H1 (cell line): ENCODE data around the gene OSGEP. TPM values are rescaled to one million over a fixed set of nuclear protein-coding genes. Genes with fewer than 3 reads are reported as not detected.

ENCODE experiments used
- ASH2L ChIP-seq: fragments of 200-600, 300-600 bp; sonication (generic); IDR thresholded peaks from one replicate; pipeline ENCODE4 v1.7.1; 2017; ENCODE audit warnings: low read length
- BACH1 ChIP-seq: IDR thresholded peaks from 2 replicates; pipeline ENCODE4 v1.6.1; 2012; ENCODE audit warnings: low read length, improper control_type of control experiment
- CHD2 ChIP-seq: IDR thresholded peaks from 2 replicates; pipeline ENCODE4 v1.6.1; 2012; ENCODE audit warnings: low read length, improper control_type of control experiment
- EZH2 ChIP-seq: fragments of 200-600 bp; sonication (generic); IDR thresholded peaks from 2 replicates; pipeline ENCODE4 v1.7.1; 2012; ENCODE audit warnings: low read depth, mild to moderate bottlenecking, moderate library complexity, low read length, inconsistent platforms; ENCODE audit not compliant: severe bottlenecking
- GABPA ChIP-seq: IDR thresholded peaks from 2 replicates; pipeline ENCODE4 v1.6.1; 2011; ENCODE audit warnings: mild to moderate bottlenecking, low read length, moderate library complexity, borderline replicate concordance; ENCODE audit not compliant: insufficient read depth
- GTF2F1 ChIP-seq: IDR thresholded peaks from 2 replicates; pipeline ENCODE4 v1.6.1; 2012; ENCODE audit warnings: low read depth, low read length, improper control_type of control experiment, borderline replicate concordance
- HDAC2 ChIP-seq, 2 experiments: fragments of 300-600 bp in 1 of 2; sonication (generic) in 1 of 2; IDR thresholded peaks; 2 replicates each; pipeline ENCODE4 v1.6.1; 2011 to 2012; ENCODE audit warnings: low read depth in 2 of 2, low read length in 2 of 2, mild to moderate bottlenecking in 2 of 2, moderate library complexity in 2 of 2, borderline replicate concordance in 1 of 2, inconsistent platforms in 1 of 2
- JUN ChIP-seq: IDR thresholded peaks from 2 replicates; pipeline ENCODE4 v1.6.1; 2011; ENCODE audit warnings: low read depth, mild to moderate bottlenecking, improper control_type of control experiment, low read length
- KDM1A ChIP-seq: fragments of 200-600, 300-600 bp; sonication (generic); IDR thresholded peaks from 2 replicates; pipeline ENCODE4 v1.7.1; 2016; ENCODE audit warnings: mild to moderate bottlenecking, low read length, borderline replicate concordance
- KDM4A ChIP-seq: IDR thresholded peaks from one replicate; pipeline ENCODE4 v1.7.1; 2012; ENCODE audit warnings: low read depth, mild to moderate bottlenecking, moderate library complexity, low read length, inconsistent platforms; ENCODE audit not compliant: severe bottlenecking
- KDM5A ChIP-seq: fragments of 200-600 bp; IDR thresholded peaks from 2 replicates; pipeline ENCODE4 v1.7.1; 2012; ENCODE audit warnings: mild to moderate bottlenecking, low read length, inconsistent platforms, mixed read lengths
- MAFK ChIP-seq: IDR thresholded peaks from 2 replicates; pipeline ENCODE4 v1.6.1; 2012; ENCODE audit warnings: low read depth, mild to moderate bottlenecking, improper control_type of control experiment, low read length
- NANOG ChIP-seq: IDR thresholded peaks from 2 replicates; pipeline ENCODE4 v1.6.1; 2011; ENCODE audit warnings: low read length, low read depth, mild to moderate bottlenecking, inconsistent platforms; ENCODE audit not compliant: insufficient read depth, poor library complexity, severe bottlenecking
- NRF1 ChIP-seq: IDR thresholded peaks from 2 replicates; pipeline ENCODE4 v1.6.1; 2011; ENCODE audit warnings: mild to moderate bottlenecking, low read depth, low read length, improper control_type of control experiment
- POLR2A ChIP-seq, 2 experiments: IDR thresholded peaks; 1 replicate in 1 of 2; 2 replicates in 1 of 2; pipeline ENCODE4 v1.6.1; 2011; ENCODE audit warnings: low read depth in 2 of 2, low read length in 2 of 2, mild to moderate bottlenecking in 2 of 2; ENCODE audit errors: control extremely low read depth in 1 of 2
- POLR2AphosphoS5 ChIP-seq: IDR thresholded peaks from 2 replicates; pipeline ENCODE4 v1.6.1; 2011; ENCODE audit warnings: low read depth, low read length
- POU5F1 ChIP-seq: IDR thresholded peaks from 2 replicates; pipeline ENCODE4 v1.6.1; 2011; ENCODE audit warnings: low read depth, mild to moderate bottlenecking, low read length, moderate library complexity
- RAD21 ChIP-seq, 2 experiments: IDR thresholded peaks in 1 of 2; conservative IDR thresholded peaks in 1 of 2; 2 replicates each; pipeline ENCODE4 v1.6.1; 2011; ENCODE audit warnings: low read depth in 2 of 2, low read length in 2 of 2, improper control_type of control experiment in 1 of 2, inconsistent platforms in 1 of 2, mild to moderate bottlenecking in 1 of 2, moderate library complexity in 1 of 2
- RBBP5 ChIP-seq: IDR thresholded peaks from 2 replicates; pipeline ENCODE4 v1.7.1; 2012; ENCODE audit warnings: low read depth, mild to moderate bottlenecking, inconsistent platforms, low read length, moderate library complexity, borderline replicate concordance
- SIX5 ChIP-seq: IDR thresholded peaks from 2 replicates; pipeline ENCODE4 v1.6.1; 2011; ENCODE audit warnings: mild to moderate bottlenecking, low read depth, low read length
- SRF ChIP-seq: IDR thresholded peaks from 2 replicates; pipeline ENCODE4 v1.6.1; 2011; ENCODE audit warnings: mild to moderate bottlenecking, low read depth, low read length, moderate library complexity
- SUZ12 ChIP-seq: fragments of 200-600 bp; sonication (generic); IDR thresholded peaks from 2 replicates; pipeline ENCODE4 v1.6.1; 2012; ENCODE audit warnings: mild to moderate bottlenecking, inconsistent platforms, low read length, moderate library complexity, mixed read lengths
- TAF7 ChIP-seq: optimal IDR thresholded peaks from 2 replicates; pipeline ENCODE3; 2011; ENCODE audit warnings: low read depth, mild to moderate bottlenecking, inconsistent platforms, low read length, moderate library complexity, borderline replicate concordance
- ZNF274 ChIP-seq: IDR thresholded peaks from 2 replicates; pipeline ENCODE4 v1.7.0; 2012; ENCODE audit warnings: low read length, borderline replicate concordance; ENCODE audit errors: extremely low read depth
- polyA plus RNA-seq, 7 experiments: library from polyadenylated mRNA; depleted of rRNA in 3 of 7; stranded (reverse) in 5 of 7; unstranded in 2 of 7; fragments of >200 nt in 5 of 7; fragments of 200-250 nt in 2 of 7; gene quantifications; 1 replicate in 5 of 7; 2 replicates in 1 of 7; 4 replicates in 1 of 7; pipeline versions ENCODE4 v1.2.1 to v1.2.3, GENCODE V29; 2011 to 2013; ENCODE audit warnings: missing spikeins in 2 of 7, mixed read lengths in 2 of 7
- total RNA-seq: library from RNA; stranded (reverse); fragmentation: NEBNext Ultra II Directional; extraction: Animal tissue kit (Norgen Biotek cat#: 25700); gene quantifications from 2 replicates; pipeline ENCODE4 v1.2.1, GENCODE V29; 2021

Gene OSGEP
- total and polyA plus RNA-seq, 2 of the 8 experiments (the other 6 are each of a cell fraction or from before 2014, with no cell fraction given) = 34.4 to 78.6 TPM

DNA sequence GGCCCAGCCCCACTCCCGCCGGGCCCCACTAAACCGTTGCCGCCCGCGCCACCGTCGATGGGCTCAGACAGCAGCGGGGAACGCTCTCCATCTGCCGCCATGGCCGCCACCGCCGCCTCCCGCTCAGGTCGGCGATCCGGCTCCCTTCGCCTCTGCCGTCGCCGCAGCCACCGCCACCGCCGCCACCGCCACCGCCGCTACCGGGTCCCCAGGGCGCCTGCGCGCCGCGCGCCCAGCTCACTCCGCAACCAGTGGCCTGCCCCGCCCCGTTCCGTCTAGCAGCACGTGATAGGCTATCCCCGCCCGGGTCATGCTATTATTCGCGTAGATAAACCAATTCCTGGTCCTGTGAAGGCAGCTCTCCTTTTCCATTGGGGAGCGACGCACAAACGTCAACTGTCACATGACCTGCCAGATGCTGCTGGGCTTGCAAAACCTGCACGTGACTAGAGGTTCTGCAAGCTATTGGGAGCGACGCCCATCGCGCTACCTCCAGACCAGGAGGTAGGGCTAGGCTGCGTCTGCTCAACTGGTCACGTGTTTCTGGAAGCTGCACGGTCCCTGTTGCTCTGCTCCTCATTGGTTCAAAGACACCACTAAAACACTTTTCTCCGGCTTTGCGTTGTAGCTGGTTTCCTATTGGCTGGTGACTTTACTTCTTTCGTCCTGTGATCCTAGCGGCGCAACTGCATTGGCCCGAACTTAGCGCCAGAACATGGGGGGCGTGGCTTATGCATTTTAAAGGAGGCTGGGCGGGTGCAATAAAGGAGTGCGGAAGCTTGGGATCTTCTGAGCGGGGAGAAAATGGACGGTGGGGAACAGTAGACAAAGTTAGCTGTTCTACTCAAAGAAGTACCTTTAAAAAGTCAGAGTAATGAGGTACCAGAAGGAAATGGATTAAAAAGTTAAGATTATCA lies 6.9 kb upstream of the OSGEP start, which contains the start of gene PIP4P1 (continued):
- peak; percentile 81 for TF ChIP-seq ASH2L
- peak; percentile 68 for TF ChIP-seq POLR2AphosphoS5
- no peak for TF ChIP-seq POU5F1
- peak; percentile 65; the same call in 1 of the 2 replicates for TF ChIP-seq MAFK
- TF ChIP-seq SIX5 = no peak
- TF ChIP-seq KDM4A = no peak
- TF ChIP-seq EZH2 = no peak
- TF ChIP-seq TAF7 = peak; percentile 69
- TF ChIP-seq BACH1 = no peak
- peak; percentile 55 for TF ChIP-seq NRF1
- no peak for TF ChIP-seq GABPA
- peak; percentile 72 for TF ChIP-seq CHD2
- no peak for TF ChIP-seq KDM1A
- no peak for TF ChIP-seq RAD21 (IDR thresholded peaks at IDR 0.05 in 1 of 2, conservative IDR thresholded peaks at IDR 0.05 in 1 of 2; ENCODE audit: low read depth in 2 of 2, low read length in 2 of 2)
- no peak for TF ChIP-seq ZNF274
- TF ChIP-seq RBBP5 = no peak; the same call in 1 of the 2 replicates
- no peak for TF ChIP-seq SUZ12
- peak; percentile 71 to 80 for TF ChIP-seq POLR2A (IDR thresholded peaks at IDR 0.05; ENCODE audit: control extremely low read depth in 1 of 2, low read depth in 2 of 2, low read length in 2 of 2)
- no peak for TF ChIP-seq SRF
- no peak for TF ChIP-seq JUN
- no peak for TF ChIP-seq NANOG
- 0 out of 2 replicates have a peak, but pooled peaks have one; percentile 35 for TF ChIP-seq KDM5A
- 0 out of 4 replicates have a peak, but pooled peaks of 1 of the 2 experiments have one; percentile 61 for TF ChIP-seq HDAC2 (IDR thresholded peaks at IDR 0.05; ENCODE audit: borderline replicate concordance in 1 of 2, low read depth in 2 of 2, low read length in 2 of 2)
- TF ChIP-seq GTF2F1 = no peak
